Stomach (tissue), 4 donors: ENCODE measurements around the gene TMEM143.

ENCODE experiments used
- CTCF ChIP-seq, 7 experiments: fragments of 450-650 bp in 4 of 7; fragments of 200-600 bp in 3 of 7; sonication (generic) in 3 of 7; IDR thresholded peaks; one replicate each; pipeline ENCODE4 v1.5.1; 2016 to 2019; ENCODE audit warnings: antibody characterized with exemption in 7 of 7, control low read depth in 2 of 7, mild to moderate bottlenecking in 1 of 7
- POLR2AphosphoS5 ChIP-seq, 3 donors: sonication (generic); formaldehyde crosslinking; IDR thresholded peaks; one replicate each; pipeline ENCODE4 v1.6.1; 2016; ENCODE audit warnings: antibody characterized with exemption in 3 of 3

DNA sequence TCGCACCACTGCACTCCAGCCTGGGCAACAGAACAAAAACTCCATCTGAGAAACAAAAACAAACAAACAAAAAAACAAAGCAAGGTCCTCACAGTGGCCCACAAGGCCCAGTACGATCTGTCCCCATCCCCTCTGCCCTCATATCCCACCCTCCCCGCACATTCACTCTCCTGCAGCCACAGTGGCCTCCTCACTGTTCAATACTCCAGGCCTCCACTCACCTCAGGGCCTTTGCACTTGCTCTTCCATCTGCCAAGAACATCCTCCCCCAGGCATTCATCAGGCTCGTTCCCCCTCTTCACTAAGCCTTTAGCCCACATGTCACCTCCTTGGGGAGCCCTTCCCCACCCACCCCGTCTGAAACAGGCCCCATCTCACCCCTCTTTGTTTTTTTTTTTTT lies 4.6 kb downstream of the TMEM143 start:
- TF ChIP-seq CTCF (IDR thresholded peaks at IDR 0.05) (no peak), POLR2AphosphoS5 (IDR thresholded peaks at IDR 0.05) (no peak)
